ENCODE measurements around the gene MARS1. TPM values are rescaled to one million over a fixed set of nuclear protein-coding genes. Genes with fewer than 3 reads are reported as not detected.
"Not testable (repeated sequence)": the region's sequence is repeated elsewhere in the genome, so short reads cannot be mapped to it uniquely, and the experiment has no call there.

The MARS1 gene
- total RNA-seq, 2 donors from 2014 or later, result 90.3 to 195 TPM

GRCh38 chr12:57514720-57515407 is 27.0 kb downstream of the MARS1 start:
- peaks cover 24% of the 10 kb centered on the region for H3K36me3 ChIP-seq
- no peak for TF ChIP-seq CTCF (IDR thresholded peaks at IDR 0.05)
- no peaks in the 10 kb centered on the region for H3K27me3 ChIP-seq
- no peak overlapping the region for H3K9ac ChIP-seq (ENCODE audit: low read depth in 2 of 2, low read length in 2 of 2)
- no peak overlapping the region for H3K27ac ChIP-seq
- intact Hi-C loops (cut with DNase I), result no loop called here
- H3K9me3 ChIP-seq, result no peaks in the 10 kb centered on the region
- no peak overlapping the region for H3K4me3 ChIP-seq
- no peak for DNase-seq
- peaks cover 12% of the 10 kb centered on the region for H3K4me1 ChIP-seq

GRCh38 chr12:57515408-57515933 is 27.6 kb downstream of the MARS1 start:
- DNase-seq, result no peak
- Histone ChIP-seq H3K4me3 (no peak overlapping the region), H3K4me1 (peaks cover 12% of the 10 kb centered on the region), H3K27me3 (no peaks in the 10 kb centered on the region), H3K27ac (no peak overlapping the region), H3K36me3 (peaks cover 23% of the 10 kb centered on the region), H3K9ac (ENCODE audit: low read depth in 2 of 2, low read length in 2 of 2) (no peak overlapping the region), H3K9me3 (no peaks in the 10 kb centered on the region)
- intact Hi-C loops (cut with DNase I), result no loop called here
- no peak for TF ChIP-seq CTCF (IDR thresholded peaks at IDR 0.05)

- intact Hi-C loops (cut with DNase I), result no loop called here
- Histone ChIP-seq H3K27me3 (no peaks in the 10 kb centered on the region), H3K4me1 (peaks cover 12% of the 10 kb centered on the region), H3K9ac (ENCODE audit: low read depth in 2 of 2, low read length in 2 of 2) (no peak overlapping the region), H3K27ac (no peak overlapping the region), H3K4me3 (no peak overlapping the region), H3K9me3 (no peaks in the 10 kb centered on the region), H3K36me3 (peaks cover 23% of the 10 kb centered on the region)
- DNase-seq, result no peak
- TF ChIP-seq CTCF (IDR thresholded peaks at IDR 0.05), result no peak
Measured at GRCh38 chr12:57515934-57516541, 28.2 kb downstream of the MARS1 start.

GRCh38 chr12:57516617-57517153 is 28.8 kb downstream of the MARS1 start:
- intact Hi-C loops (cut with DNase I), result no loop called here
- no peak for DNase-seq
- Histone ChIP-seq H3K4me3 (no peak overlapping the region), H3K27me3 (no peaks in the 10 kb centered on the region), H3K9ac (ENCODE audit: low read depth in 2 of 2, low read length in 2 of 2) (peak overlapping the region in 1 of 2 donors; percentile 19), H3K9me3 (no peaks in the 10 kb centered on the region), H3K36me3 (peaks cover 23% of the 10 kb centered on the region), H3K27ac (no peak overlapping the region), H3K4me1 (peaks cover 14% of the 10 kb centered on the region)
- TF ChIP-seq CTCF (IDR thresholded peaks at IDR 0.05), result no peak

GRCh38 chr12:57517187-57517586 is 29.3 kb downstream of the MARS1 start:
- Histone ChIP-seq H3K36me3 (peaks cover 23% of the 10 kb centered on the region), H3K27ac (no peak overlapping the region), H3K4me3 (no peak overlapping the region), H3K4me1 (peaks cover 19% of the 10 kb centered on the region), H3K9me3 (no peaks in the 10 kb centered on the region), H3K9ac (ENCODE audit: low read depth in 2 of 2, low read length in 2 of 2) (no peak overlapping the region), H3K27me3 (no peaks in the 10 kb centered on the region)
- TF ChIP-seq CTCF (IDR thresholded peaks at IDR 0.05), result no peak
- no peak for DNase-seq
- intact Hi-C loops (cut with DNase I), result no loop called here

GRCh38 chr12:57517718-57518117 is 29.9 kb downstream of the MARS1 start:
- H3K9me3 ChIP-seq; H3K27me3 ChIP-seq; H3K9ac ChIP-seq (ENCODE audit: low read depth in 2 of 2, low read length in 2 of 2); DNase-seq; H3K4me3 ChIP-seq; intact Hi-C loops (cut with DNase I); H3K27ac ChIP-seq: not testable (repeated sequence)
- H3K36me3 ChIP-seq, result peaks cover 23% of the 10 kb centered on the region
- H3K4me1 ChIP-seq, result peaks cover 19% of the 10 kb centered on the region

All from colonic mucosa (tissue), 4 donors.